ENCODE measurements around the gene SEC63.
"Not testable (repeated sequence)": the region's sequence is repeated elsewhere in the genome, so short reads cannot be mapped to it uniquely, and the experiment has no call there.

Gene SEC63

DNA sequence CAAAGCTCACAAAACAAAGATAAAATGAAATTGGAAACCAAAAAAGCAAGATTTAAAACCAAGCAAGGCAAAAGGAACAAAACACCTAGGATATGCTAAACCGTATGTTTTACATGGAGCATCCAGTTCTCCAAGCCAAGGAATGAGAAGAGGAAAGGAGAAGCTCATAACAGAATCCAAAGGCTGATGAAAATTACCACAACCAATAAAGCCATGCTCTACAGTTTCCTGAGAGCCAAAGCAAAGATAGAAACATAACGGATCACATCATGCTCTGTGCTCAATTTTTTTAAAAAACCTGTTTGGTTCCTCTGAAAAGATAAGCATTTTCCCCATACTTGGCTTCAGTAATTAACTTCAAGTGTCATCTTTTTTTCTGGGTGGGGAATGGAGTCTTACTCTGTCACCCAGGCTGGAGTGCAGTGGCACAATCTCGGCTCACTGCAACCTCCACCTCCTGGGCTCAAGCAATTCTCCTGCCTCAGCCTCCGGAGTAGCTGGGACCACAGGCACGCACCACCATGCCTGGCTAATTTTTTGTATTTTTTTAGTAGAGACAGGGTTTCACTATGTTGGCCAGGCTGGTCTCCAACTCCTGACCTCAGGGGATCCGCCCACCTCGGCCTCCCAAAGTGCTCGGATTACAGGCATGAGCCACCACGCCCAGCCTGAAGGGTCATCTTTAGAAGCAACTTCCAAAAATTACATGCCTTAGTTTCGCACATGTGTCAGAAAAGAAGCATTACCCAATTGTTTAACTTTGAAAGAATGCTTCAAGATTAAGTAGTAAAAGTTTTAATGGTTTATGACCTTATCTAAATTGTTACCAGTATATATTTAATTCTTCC is 31.1 kb downstream of the SEC63 start:
- not testable (repeated sequence) for DNase-seq

DNA sequence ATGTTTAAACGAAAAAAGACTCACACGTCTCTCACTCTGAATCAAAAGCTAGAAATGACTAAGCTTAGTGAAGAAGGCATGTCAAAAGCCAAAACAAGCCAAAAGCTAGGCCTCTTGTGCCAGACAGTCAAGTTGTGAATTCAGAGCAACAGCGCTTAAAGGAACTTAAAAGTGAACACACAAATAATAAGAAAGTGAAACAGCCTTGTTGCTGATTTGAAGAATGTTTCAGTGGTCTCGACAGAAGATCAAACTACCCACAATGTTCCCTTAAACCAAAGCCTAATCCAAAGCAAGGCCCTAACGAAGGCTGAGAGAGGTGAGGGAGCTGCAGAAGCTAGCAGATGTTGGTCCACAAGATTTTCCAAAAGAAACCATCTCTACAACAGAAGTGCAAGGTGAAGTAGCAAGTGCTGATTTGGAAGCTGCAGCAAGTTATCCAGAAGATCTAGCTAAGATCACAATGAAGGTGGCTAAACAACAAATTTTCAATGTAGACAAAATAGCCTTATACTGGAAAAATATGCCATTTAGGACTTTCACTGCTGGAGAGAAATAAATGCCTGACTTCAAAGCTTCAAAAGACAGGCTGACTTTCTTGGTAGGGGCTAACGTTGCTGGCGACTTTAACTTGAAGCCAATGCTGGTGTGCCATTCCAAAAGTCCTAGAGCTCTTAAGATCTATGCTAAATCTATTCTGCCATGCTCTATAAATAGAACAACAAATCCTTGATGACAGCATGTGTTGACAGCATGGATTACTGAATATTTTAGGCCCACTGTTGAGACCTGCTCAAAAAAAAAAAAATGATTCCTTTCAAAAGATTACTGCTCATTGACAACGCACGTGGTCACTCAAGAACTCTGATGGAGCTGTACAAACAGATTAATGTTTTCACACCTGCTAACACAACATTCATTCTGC is 40.3 kb downstream of the SEC63 start:
- no peak for DNase-seq

- DNase-seq, result not testable (repeated sequence)
Observed at GRCh38 chr6:107916961-107917360, 41.0 kb downstream of the SEC63 start.

DNA sequence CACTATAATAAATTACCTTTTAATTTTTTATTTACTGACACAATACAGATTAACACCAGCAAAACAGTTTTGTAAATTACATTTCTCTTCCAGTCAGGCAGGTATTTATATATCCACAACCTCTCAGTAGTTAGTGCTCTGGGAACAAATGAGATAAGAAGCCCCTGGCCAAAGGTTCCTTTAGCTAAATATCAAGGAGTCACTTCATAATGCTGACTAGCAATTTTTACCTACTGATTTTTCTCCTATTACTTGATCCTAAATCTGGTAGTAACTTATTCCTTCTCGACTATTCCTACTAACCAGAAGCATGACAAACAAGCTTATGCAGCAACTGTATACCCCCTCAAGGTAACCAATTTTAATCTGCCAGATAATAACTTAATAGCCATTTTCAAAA is 46.3 kb downstream of the SEC63 start:
- DNase-seq, result no peak

DNA sequence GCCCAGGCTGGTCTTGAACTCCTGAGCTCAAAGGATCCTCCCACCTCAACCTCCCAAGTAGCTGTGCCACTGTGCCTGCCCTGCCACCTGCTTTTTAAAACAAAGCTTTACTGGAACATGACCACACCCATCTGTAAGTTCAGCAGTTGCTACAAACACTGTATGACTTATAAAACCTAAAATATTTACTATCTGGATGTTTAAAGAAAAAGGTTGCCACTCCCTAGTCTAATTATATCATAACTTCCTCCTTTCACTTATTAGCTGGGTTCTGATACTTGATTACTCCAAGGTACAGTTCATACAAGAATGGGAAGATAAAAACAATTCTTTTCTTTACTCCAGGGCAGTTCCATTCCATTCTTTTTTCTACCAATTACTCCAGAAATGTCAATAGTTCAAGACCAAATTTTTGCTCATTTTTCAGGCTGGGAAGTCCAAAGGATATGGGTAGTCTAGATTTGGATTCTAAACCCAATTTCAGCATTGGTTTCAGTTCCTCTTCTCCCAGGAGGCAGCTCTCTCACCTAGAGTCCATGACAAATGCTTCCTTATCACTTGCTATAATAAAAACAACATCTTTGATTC is 63.1 kb downstream of the SEC63 start:
- no peak for DNase-seq

DNA sequence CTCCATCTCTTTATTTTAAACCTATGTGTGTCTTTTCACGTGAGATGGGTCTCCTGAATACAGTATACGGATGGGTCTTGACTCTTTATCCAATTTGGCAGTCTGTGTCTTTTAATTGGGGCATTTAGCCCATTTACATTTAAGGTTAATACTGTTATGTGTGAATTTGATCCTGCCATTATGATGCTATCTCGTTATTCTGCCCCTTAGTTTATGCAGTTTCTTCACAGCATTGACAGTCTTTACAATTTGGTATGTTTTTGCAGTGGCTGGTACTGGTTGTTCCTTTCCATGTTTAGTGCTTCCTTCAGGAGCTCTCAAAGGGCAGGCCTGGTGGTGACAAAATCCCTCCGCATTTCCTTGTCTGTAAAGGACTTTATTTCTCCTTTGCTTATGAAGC is 67.6 kb downstream of the SEC63 start:
- not testable (repeated sequence) for DNase-seq

GRCh38 chr6:107885950-107886349 is 72.1 kb downstream of the SEC63 start:
- DNase-seq, result not testable (repeated sequence)

- no peak for DNase-seq
Observed at GRCh38 chr6:107879941-107880340, 78.1 kb downstream of the SEC63 start.

DNA sequence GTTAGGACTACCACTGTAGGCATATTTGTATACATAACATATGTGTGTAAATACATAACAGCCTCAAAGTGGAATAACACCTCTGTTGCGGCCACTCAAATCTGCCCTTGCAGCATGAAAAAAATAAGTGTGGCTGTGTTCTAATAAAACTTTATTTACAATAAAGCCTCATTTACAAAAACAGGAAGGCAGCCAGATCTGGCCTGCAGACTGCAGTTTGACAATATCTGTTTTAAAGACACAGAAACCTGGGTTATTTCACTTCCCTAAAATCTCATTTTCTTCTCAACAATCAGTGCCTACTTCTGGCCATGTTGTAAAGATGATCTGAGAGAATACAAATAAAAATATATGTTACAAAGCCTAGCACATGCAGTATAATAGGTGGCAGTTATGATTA is 80.0 kb downstream of the SEC63 start:
- DNase-seq, result no peak

GRCh38 chr6:107871976-107872375 is 86.0 kb downstream of the SEC63 start:
- DNase-seq, result no peak

DNA sequence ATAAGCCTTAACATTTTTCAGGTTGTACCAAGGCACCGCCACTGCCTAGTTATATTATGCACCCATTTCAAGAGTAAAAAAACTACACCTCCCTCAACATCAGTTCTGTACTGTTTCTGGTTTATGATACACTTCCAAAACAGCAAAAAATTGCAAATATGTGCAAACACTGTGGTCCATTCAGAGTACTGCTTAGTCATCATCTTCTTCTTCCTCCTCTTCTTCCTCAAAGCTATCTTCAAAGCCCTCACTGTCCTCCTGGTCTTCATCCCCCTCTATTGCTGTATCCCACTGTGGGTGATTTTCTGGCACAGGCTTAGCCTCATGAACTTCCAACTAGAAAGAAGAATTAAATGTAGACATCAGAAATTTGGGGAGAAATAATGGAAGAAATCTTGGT is 86.5 kb downstream of the SEC63 start:
- DNase-seq, result not testable (repeated sequence)

- DNase-seq, result no peak
Observed at GRCh38 chr6:107871016-107871415, 87.0 kb downstream of the SEC63 start.

DNA sequence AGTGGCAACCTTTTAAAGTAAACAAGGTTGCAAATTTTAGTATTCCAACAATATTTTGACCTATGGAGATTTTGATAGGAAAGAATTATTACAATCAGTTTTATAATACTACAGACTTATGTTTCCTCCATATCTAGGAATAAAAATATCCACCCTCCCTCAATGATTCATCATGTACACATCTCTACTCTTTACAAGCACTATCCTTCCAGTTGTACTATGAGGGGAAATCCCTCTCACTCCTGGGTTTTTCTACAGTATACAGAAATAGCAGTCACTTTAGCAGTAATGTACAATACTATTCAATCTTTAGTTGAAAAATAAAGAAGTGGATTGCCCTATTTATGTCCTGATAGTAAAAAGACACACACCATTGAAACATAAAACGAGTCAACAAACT is 87.6 kb downstream of the SEC63 start:
- DNase-seq, result no peak

GRCh38 chr6:107869871-107870270 is 88.1 kb downstream of the SEC63 start:
- no peak for DNase-seq

DNA sequence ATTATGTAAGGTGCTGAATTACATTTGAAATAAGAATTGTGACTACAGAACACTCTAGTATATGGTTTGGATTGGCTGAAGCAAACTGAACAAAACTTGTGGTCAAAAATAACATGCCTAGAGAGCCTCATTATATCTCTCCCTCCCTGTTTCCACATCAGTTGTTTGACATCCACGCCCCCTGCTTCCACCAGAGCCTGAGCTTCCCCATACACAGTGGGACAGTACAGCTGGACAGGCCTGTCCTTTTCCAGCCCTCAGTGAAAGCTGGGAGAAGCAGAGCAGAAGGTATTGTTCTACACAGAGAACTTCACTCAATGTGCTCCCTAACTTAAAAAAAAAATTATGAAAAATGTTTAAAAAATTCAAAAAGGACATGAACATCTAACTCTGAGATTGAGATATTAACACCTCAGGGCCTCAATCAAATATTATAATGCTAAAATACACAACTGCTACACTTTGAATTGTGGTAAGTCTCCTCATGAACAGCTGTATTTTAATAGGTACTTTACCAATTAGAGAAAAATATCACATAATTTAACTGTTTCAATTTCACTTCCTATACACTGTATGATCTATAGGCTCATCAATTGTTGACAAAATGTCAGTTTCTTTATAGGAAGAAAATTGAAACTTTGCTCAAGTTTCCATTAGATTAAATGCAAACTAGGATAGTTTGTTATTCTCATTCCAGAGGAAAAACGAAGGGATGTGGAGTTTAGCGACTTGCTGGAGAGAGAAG is 89.0 kb downstream of the SEC63 start:
- no peak for DNase-seq

GRCh38 chr6:107867302-107867615 is 90.7 kb downstream of the SEC63 start:
- DNase-seq, result no peak

DNA sequence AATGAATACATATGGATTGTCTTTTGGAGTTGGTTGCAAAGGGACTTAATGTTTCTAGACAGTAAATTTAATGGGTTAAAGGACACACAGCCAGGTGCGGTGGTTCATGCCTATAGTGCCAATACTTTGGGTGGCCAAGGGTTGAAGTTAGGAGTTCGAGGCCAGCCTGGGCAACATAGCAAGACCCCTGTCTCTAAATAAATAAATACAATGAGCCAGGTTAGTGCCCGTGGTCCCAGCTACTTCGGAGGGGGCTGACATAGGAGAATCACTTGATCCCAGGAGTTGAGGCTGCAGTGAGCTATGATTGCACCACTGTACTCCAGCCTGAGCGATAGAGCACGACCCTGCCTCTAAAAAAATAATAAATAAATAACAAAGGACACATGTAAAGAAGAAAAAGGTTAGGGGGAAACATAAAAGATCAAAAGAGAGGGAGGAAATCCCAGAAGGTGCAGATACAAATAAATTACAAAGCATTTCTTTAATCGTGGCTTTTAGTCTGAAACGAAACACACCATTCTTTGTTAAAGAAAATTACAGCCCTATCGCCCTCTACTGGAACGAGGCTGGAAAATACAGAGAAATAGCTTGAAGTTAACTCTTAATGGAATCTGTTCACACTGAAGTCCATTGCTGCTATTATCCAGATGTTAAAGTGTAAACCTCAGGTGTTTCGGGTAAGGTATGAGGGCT is 91.3 kb downstream of the SEC63 start:
- no peak for DNase-seq

DNA sequence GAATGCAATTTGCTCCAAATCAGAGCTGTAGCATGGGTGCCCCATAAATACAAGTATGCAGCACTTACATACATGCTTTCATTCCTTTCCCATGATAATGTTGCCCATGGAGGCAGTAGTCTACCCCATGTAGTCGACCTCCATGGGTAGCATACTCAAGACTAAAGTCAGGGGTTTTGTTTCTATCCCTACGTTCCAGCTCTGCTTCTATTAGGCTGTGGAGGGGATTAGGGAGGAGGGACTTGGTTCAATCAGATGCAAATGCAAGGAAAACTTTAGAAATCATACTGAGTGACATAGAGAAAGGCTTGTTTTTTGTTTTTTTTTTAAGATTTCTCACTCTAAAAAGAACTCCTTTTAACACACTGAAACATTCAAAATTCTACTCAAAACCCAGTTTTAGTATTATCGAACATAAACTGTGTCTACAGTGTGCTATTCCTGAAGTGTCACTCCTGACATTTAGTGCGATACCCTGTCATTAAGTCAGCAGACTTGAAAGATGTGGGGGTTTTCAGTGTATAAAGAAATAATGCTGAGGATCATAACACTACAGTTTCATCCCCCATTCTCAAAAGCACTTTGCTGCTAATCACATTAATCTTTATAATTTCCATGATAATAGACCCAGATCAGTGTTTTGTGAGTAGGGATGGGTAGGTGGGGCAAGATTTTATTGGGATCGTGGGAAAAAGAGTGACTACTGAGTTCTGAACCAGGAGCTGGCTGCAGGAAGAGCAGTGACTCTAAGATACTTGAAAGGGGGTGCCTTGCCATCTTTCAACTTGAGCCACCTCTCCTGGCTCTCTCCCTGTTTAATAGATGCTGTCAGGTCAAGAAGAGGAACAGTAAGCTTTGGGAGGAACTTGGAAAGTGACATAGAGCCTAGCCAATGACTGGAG is 93.5 kb downstream of the SEC63 start:
- no peak for DNase-seq

DNA sequence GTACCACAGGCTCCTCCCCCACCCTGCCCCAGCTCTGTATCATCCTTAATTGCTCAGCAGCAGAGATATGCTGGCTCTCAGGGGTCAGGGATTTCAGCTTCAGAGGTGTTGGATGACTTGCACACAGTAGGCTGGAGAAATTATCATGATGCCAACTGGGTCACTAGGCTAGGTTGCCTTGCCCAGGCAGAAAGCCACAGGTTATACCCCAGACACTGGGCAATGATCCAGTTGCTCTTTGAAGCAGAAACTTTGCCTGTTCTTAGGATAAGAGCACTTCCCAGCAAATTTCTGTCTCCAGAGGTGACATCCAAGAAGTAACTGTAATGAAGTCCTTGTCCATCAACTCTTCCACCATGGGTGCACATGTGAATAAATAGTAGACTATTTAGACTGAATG is 95.6 kb downstream of the SEC63 start:
- no peak for DNase-seq

DNA sequence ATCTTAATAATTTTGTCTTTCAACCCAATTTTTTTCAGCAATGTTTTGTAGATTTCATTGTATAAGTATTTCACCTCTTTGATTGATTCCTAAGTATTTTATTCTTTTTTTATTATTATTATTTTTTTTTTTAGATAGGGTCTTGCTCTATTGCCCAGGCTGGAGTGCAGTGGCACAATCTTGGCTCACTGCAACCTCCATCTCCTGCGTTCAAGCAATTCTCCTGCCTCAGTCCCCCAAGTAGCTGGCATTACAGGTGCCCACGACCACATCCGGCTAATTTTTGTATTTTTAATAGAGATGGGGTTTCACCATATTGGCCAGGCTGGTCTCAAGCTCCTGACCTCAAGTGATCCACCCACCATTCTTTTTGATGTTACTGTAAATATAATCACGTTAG is 97.0 kb downstream of the SEC63 start:
- DNase-seq, result not testable (repeated sequence)

GRCh38 chr6:107860144-107860543 is 97.9 kb downstream of the SEC63 start:
- not testable (repeated sequence) for DNase-seq

All from activated CD8-positive, alpha-beta memory T cell treated with anti-CD3 and anti-CD28 coated beads, Interleukin-2, amount 50 U/mL, for 48 hours (primary cell).